DOHH2 (cell line): ENCODE measurements around the gene SIT1.

Experiments used
- H3F3A ChIP-seq: fragments of 200-600 bp; sonication (generic), shearing (Covaris generic); 2 replicates; pipeline ENCODE4 v1.6.0; 2016; ENCODE audit warnings: antibody characterized with exemption, mild to moderate bottlenecking; ENCODE audit not compliant: control insufficient read depth, insufficient read depth
- H3K27ac ChIP-seq: fragments of 200-600 bp; sonication (generic); 2 replicates; pipeline ENCODE4 v1.5.1; 2014; ENCODE audit warnings: low read depth, mild to moderate bottlenecking, low read length, moderate library complexity
- H3K27me3 ChIP-seq: fragments of 200-600 bp; sonication (generic); 2 replicates; pipeline ENCODE4 v1.6.1; 2014; ENCODE audit warnings: mild to moderate bottlenecking, low read length, mixed read lengths; ENCODE audit not compliant: control insufficient read depth
- H3K36me3 ChIP-seq: fragments of 200-600 bp; sonication (generic); 2 replicates; pipeline ENCODE4 v1.6.1; 2014; ENCODE audit warnings: mild to moderate bottlenecking, low read length, moderate library complexity, mixed read lengths; ENCODE audit not compliant: control insufficient read depth
- H3K4me1 ChIP-seq: fragments of 200-600 bp; sonication (generic); 2 replicates; pipeline ENCODE4 v1.6.1; 2014; ENCODE audit warnings: mild to moderate bottlenecking, low read length, mixed read lengths; ENCODE audit not compliant: control insufficient read depth
- H3K4me2 ChIP-seq: fragments of 200-600 bp; sonication (generic); 2 replicates; pipeline ENCODE4 v1.6.0; 2014; ENCODE audit warnings: mild to moderate bottlenecking, low read length, moderate library complexity
- H3K4me3 ChIP-seq: fragments of 200-600 bp; sonication (generic); 2 replicates; pipeline ENCODE4 v1.5.1; 2014; ENCODE audit warnings: mild to moderate bottlenecking, low read length, mixed read lengths
- H3K79me2 ChIP-seq: fragments of 200-600 bp; sonication (generic); 2 replicates; pipeline ENCODE4 v1.6.1; 2014; ENCODE audit warnings: mild to moderate bottlenecking, low read length, mixed read lengths; ENCODE audit not compliant: control insufficient read depth
- H3K9me2 ChIP-seq: fragments of 200-600 bp; sonication (generic); replicated peaks from 2 replicates; pipeline ENCODE4 v1.6.1; 2014; ENCODE audit warnings: mild to moderate bottlenecking, low read length, mixed read lengths; ENCODE audit not compliant: control insufficient read depth
- H3K9me3 ChIP-seq: fragments of 200-600 bp; sonication (generic); 2 replicates; pipeline ENCODE4 v1.6.1; 2014; ENCODE audit warnings: antibody characterized with exemption, low read length, mixed read lengths; ENCODE audit not compliant: control insufficient read depth, insufficient read depth
- H4K20me1 ChIP-seq: fragments of 200-600 bp; sonication (generic); 2 replicates; pipeline ENCODE4 v1.6.0; 2014; ENCODE audit warnings: low read depth, mild to moderate bottlenecking, antibody characterized with exemption, low read length, moderate library complexity; ENCODE audit not compliant: control insufficient read depth, insufficient read depth
- CTCF ChIP-seq: fragments of 200-600 bp; sonication (generic); IDR thresholded peaks from one replicate; pipeline ENCODE4 v1.5.1; 2014; ENCODE audit warnings: antibody characterized with exemption, mild to moderate bottlenecking, low read depth, low read length; ENCODE audit not compliant: poor library complexity, severe bottlenecking
- EZH2phosphoT487 ChIP-seq: fragments of 200-600 bp; sonication (generic); IDR thresholded peaks from 2 replicates; pipeline ENCODE4 v1.6.1; 2017; ENCODE audit warnings: borderline replicate concordance, mild to moderate bottlenecking, antibody characterized with exemption, low read length, moderate library complexity, mixed read lengths

The SIT1 gene

GRCh38 chr9:35660966-35661415 lies 10.3 kb upstream of the SIT1 start:
- Histone ChIP-seq H4K20me1 (no peaks in the 10 kb centered on the region), H3K4me3 (no peak overlapping the region), H3K36me3 (peaks cover 59% of the 10 kb centered on the region), H3K27me3 (no peaks in the 10 kb centered on the region), H3K79me2 (peaks cover 46% of the 10 kb centered on the region), H3F3A (peaks cover 14% of the 10 kb centered on the region), H3K9me3 (no peaks in the 10 kb centered on the region), H3K27ac (no peak overlapping the region), H3K4me2 (peak overlapping the region; percentile 78; the same call in 1 of the 2 replicates), H3K4me1 (peaks cover 75% of the 10 kb centered on the region), H3K9me2 (no peaks in the 10 kb centered on the region)
- TF ChIP-seq EZH2phosphoT487 (no peak), CTCF (peak; percentile 31)

GRCh38 chr9:35659340-35659739 lies 8.6 kb upstream of the SIT1 start:
- Histone ChIP-seq H3K4me2 (peak overlapping the region; percentile 78), H3K9me3 (no peaks in the 10 kb centered on the region), H3K79me2 (peaks cover 40% of the 10 kb centered on the region), H3F3A (peaks cover 14% of the 10 kb centered on the region), H3K4me1 (peaks cover 66% of the 10 kb centered on the region), H3K4me3 (peak overlapping the region; percentile 82), H4K20me1 (no peaks in the 10 kb centered on the region), H3K27me3 (no peaks in the 10 kb centered on the region), H3K9me2 (no peaks in the 10 kb centered on the region), H3K27ac (peak overlapping the region; percentile 71), H3K36me3 (peaks cover 53% of the 10 kb centered on the region)
- no peak for TF ChIP-seq CTCF
- no peak for TF ChIP-seq EZH2phosphoT487

GRCh38 chr9:35658968-35659220 lies 8.2 kb upstream of the SIT1 start:
- H3K9me2 ChIP-seq = no peaks in the 10 kb centered on the region
- TF ChIP-seq CTCF (no peak), EZH2phosphoT487 (no peak)
- H3K27ac ChIP-seq = peak overlapping the region; percentile 71

More at GRCh38 chr9:35658968-35659220, 8.2 kb upstream of the SIT1 start:
- H3K27me3 ChIP-seq = no peaks in the 10 kb centered on the region
- H3K4me3 ChIP-seq = peak overlapping the region; percentile 82
- peaks cover 35% of the 10 kb centered on the region for H3K79me2 ChIP-seq
- peaks cover 49% of the 10 kb centered on the region for H3K36me3 ChIP-seq
- H3K9me3 ChIP-seq = no peaks in the 10 kb centered on the region
- H3K4me1 ChIP-seq = peaks cover 62% of the 10 kb centered on the region
- H4K20me1 ChIP-seq = no peaks in the 10 kb centered on the region
- H3K4me2 ChIP-seq = peak overlapping the region; percentile 78
- H3F3A ChIP-seq = peaks cover 14% of the 10 kb centered on the region
